H9 (cell line): ENCODE measurements around the gene SSNA1. TPM values are rescaled to one million over a fixed set of nuclear protein-coding genes. Genes with fewer than 3 reads are reported as not detected.

ENCODE experiments used
- DNase-seq: peaks from one replicate; pipeline ENCODE4 v3.0.0-alpha.2; 2017
- H2AFZ ChIP-seq: one replicate; pipeline ENCODE4 v1.6.1; 2013; ENCODE audit warnings: mild to moderate bottlenecking, low read length, control low read depth, moderate library complexity
- H2AK5ac ChIP-seq: 2 replicates; pipeline ENCODE4 v1.6.1; 2013; ENCODE audit warnings: low read length, control low read depth, mixed read lengths; ENCODE audit not compliant: insufficient read length
- H2BK120ac ChIP-seq: one replicate; pipeline ENCODE4 v1.6.1; 2013; ENCODE audit warnings: low read depth, mild to moderate bottlenecking, low read length, control low read depth, inconsistent platforms; ENCODE audit not compliant: poor library complexity, severe bottlenecking
- H2BK12ac ChIP-seq: 2 replicates; pipeline ENCODE4 v1.6.1; 2013; ENCODE audit warnings: low read length, control low read depth, mixed read lengths, low read depth; ENCODE audit not compliant: insufficient read length
- H2BK15ac ChIP-seq: 2 replicates; pipeline ENCODE4 v1.6.1; 2013; ENCODE audit warnings: low read depth, low read length, control low read depth
- H2BK20ac ChIP-seq: one replicate; pipeline ENCODE4 v1.6.1; 2013; ENCODE audit warnings: low read depth, mild to moderate bottlenecking, low read length, control low read depth, inconsistent platforms; ENCODE audit not compliant: poor library complexity, severe bottlenecking
- H2BK5ac ChIP-seq: 2 replicates; pipeline ENCODE4 v1.6.1; 2013; ENCODE audit warnings: low read length, control low read depth, mixed read lengths; ENCODE audit not compliant: insufficient read length
- H3K14ac ChIP-seq: 2 replicates; pipeline ENCODE4 v1.6.1; 2013; ENCODE audit warnings: low read length, control low read depth; ENCODE audit not compliant: insufficient read depth
- H3K18ac ChIP-seq: 2 replicates; pipeline ENCODE4 v1.6.1; 2013; ENCODE audit warnings: low read depth, mild to moderate bottlenecking, mixed read lengths, low read length, control low read depth; ENCODE audit not compliant: insufficient read length
- H3K23ac ChIP-seq: 2 replicates; pipeline ENCODE4 v1.6.1; 2013; ENCODE audit warnings: low read length, control low read depth, mixed read lengths, low read depth; ENCODE audit not compliant: insufficient read length
- H3K23me2 ChIP-seq: 2 replicates; pipeline ENCODE4 v1.6.1; 2013; ENCODE audit warnings: low read depth, mild to moderate bottlenecking, mixed read lengths, low read length, control low read depth; ENCODE audit not compliant: insufficient read length, poor library complexity, severe bottlenecking
- H3K27ac ChIP-seq: 2 replicates; pipeline ENCODE4 v1.5.1; 2013; ENCODE audit warnings: low read length, control low read depth, mixed read lengths, low read depth; ENCODE audit not compliant: insufficient read length
- H3K27me3 ChIP-seq: 2 replicates; pipeline ENCODE4 v1.6.1; 2013; ENCODE audit warnings: low read length, control low read depth, inconsistent platforms; ENCODE audit not compliant: insufficient read depth
- H3K4ac ChIP-seq: 2 replicates; pipeline ENCODE4 v1.6.1; 2013; ENCODE audit warnings: low read depth, mild to moderate bottlenecking, control low read depth, inconsistent platforms, low read length, moderate library complexity
- H3K4me1 ChIP-seq: 2 replicates; pipeline ENCODE4 v1.6.1; 2013; ENCODE audit warnings: low read length, control low read depth, inconsistent platforms; ENCODE audit not compliant: insufficient read depth
- H3K4me2 ChIP-seq: 2 replicates; pipeline ENCODE4 v1.6.1; 2013; ENCODE audit warnings: low read length, control low read depth, mixed read lengths; ENCODE audit not compliant: insufficient read length, insufficient read depth
- H3K56ac ChIP-seq: 2 replicates; pipeline ENCODE4 v1.6.1; 2013; ENCODE audit warnings: low read depth, mild to moderate bottlenecking, mixed read lengths, low read length, control low read depth; ENCODE audit not compliant: insufficient read length
- H3K79me1 ChIP-seq: 2 replicates; pipeline ENCODE4 v1.6.1; 2013; ENCODE audit warnings: low read depth, mild to moderate bottlenecking, moderate library complexity, low read length, control low read depth, inconsistent platforms; ENCODE audit not compliant: insufficient read depth, poor library complexity, severe bottlenecking
- H3K79me2 ChIP-seq: 2 replicates; pipeline ENCODE4 v1.6.1; 2013; ENCODE audit warnings: low read length, control low read depth, inconsistent platforms; ENCODE audit not compliant: insufficient read depth
- H3K9ac ChIP-seq: 2 replicates; pipeline ENCODE4 v1.6.1; 2013; ENCODE audit warnings: low read length, control low read depth, mixed read lengths; ENCODE audit not compliant: insufficient read length; ENCODE audit errors: extremely low read depth
- H3K9me3 ChIP-seq: one replicate; pipeline ENCODE4 v1.6.1; 2013; ENCODE audit warnings: low read depth, low read length, inconsistent platforms; ENCODE audit not compliant: control insufficient read depth
- H3T11ph ChIP-seq: one replicate; pipeline ENCODE4 v1.6.1; 2013; ENCODE audit warnings: mild to moderate bottlenecking, low read length, control low read depth, inconsistent platforms
- H4K20me1 ChIP-seq: one replicate; pipeline ENCODE4 v1.6.1; 2013; ENCODE audit not compliant: control insufficient read depth, insufficient read length, insufficient read depth
- H4K5ac ChIP-seq: 2 replicates; pipeline ENCODE4 v1.6.1; 2013; ENCODE audit warnings: low read depth, mild to moderate bottlenecking, mixed read lengths, low read length, control low read depth; ENCODE audit not compliant: insufficient read length
- H4K8ac ChIP-seq: replicated peaks from 2 replicates; pipeline ENCODE4 v1.6.1; 2013; ENCODE audit warnings: low read length, control low read depth, mixed read lengths, low read depth; ENCODE audit not compliant: insufficient read length
- H4K91ac ChIP-seq: 2 replicates; pipeline ENCODE4 v1.6.1; 2013; ENCODE audit warnings: low read depth, mild to moderate bottlenecking, moderate library complexity, mixed read lengths, low read length, control low read depth; ENCODE audit not compliant: insufficient read length
- H3K27ac Mint-ChIP-seq, 3 experiments: 2 replicates in 2 of 3; 3 replicates in 1 of 3; pipeline ENCODE4 v1.8.0; 2020 to 2021; ENCODE audit warnings: mixed read lengths in 3 of 3, mild to moderate bottlenecking in 1 of 3, moderate library complexity in 1 of 3
- H3K27me3 Mint-ChIP-seq: 2 replicates; pipeline ENCODE4 v1.8.0; 2021; ENCODE audit warnings: low read depth, mild to moderate bottlenecking, moderate library complexity, mixed read lengths
- H3K36me3 Mint-ChIP-seq, 3 experiments: 2 replicates in 2 of 3; 3 replicates in 1 of 3; pipeline ENCODE4 v1.8.0; 2020 to 2021; ENCODE audit warnings: low read depth in 3 of 3, mixed read lengths in 3 of 3; ENCODE audit not compliant: insufficient read depth in 1 of 3
- H3K4me1 Mint-ChIP-seq, 2 experiments: 2 replicates each; pipeline ENCODE4 v1.8.0; 2020; ENCODE audit warnings: mixed read lengths in 2 of 2
- H3K4me3 Mint-ChIP-seq, 2 experiments: 2 replicates in 1 of 2; 3 replicates in 1 of 2; pipeline ENCODE4 v1.8.0; 2020 to 2021; ENCODE audit warnings: mild to moderate bottlenecking in 2 of 2, mixed read lengths in 2 of 2, moderate library complexity in 1 of 2
- H3K9me3 Mint-ChIP-seq, 2 experiments: 2 replicates in 1 of 2; 3 replicates in 1 of 2; pipeline ENCODE4 v1.8.0; 2020; ENCODE audit warnings: mild to moderate bottlenecking in 2 of 2, mixed read lengths in 2 of 2, moderate library complexity in 1 of 2
- CTCF ChIP-seq: fragments of 200-600 bp; sonication (generic); conservative IDR thresholded peaks from 3 replicates; pipeline ENCODE4 v1.8.0; 2021; ENCODE audit warnings: antibody characterized with exemption, mild to moderate bottlenecking
- WGBS: extraction: QIAGEN DNeasy Blood & Tissue Kit; methylation state at CpG from one replicate; pipeline ENCODE4 v1.1.7; 2013; ENCODE audit warnings: missing lambda C conversion rate, low lambda C conversion rate, mixed read lengths; ENCODE audit not compliant: insufficient read length; ENCODE audit errors: extremely low coverage; 5-methylcytosine and 5-hydroxymethylcytosine counted together
- total RNA-seq: library from RNA; stranded (reverse); gene quantifications from 2 replicates; pipeline ENCODE4 v1.2.1, GENCODE V29; 2021

SSNA1 gene
- total RNA-seq, 1 experiment from 2014 or later, result 69.2 TPM

GRCh38 chr9:137143459-137143858 is 45.0 kb upstream of the SSNA1 start:
- Mint-ChIP-seq H3K36me3 (no peaks in the 10 kb centered on the region), H3K27me3 (peaks cover 78% of the 10 kb centered on the region), H3K27ac (no peak overlapping the region), H3K4me3 (no peak overlapping the region), H3K4me1 (peaks cover 0 to 12% of the 10 kb centered on the region in 2 experiments; a peak in 2 of 4 replicates), H3K9me3 (no peaks in the 10 kb centered on the region; a peak in 2 of 5 replicates)
- H4K5ac ChIP-seq, result no peak overlapping the region
- no peak overlapping the region for H2BK12ac ChIP-seq
- H3K23me2 ChIP-seq, result no peaks in the 10 kb centered on the region
- no peak overlapping the region for H3K18ac ChIP-seq
- H3K9ac ChIP-seq, result no peak overlapping the region
- H3K79me2 ChIP-seq, result no peaks in the 10 kb centered on the region
- no peak for DNase-seq
- no peak overlapping the region for H3K4ac ChIP-seq
- no peaks in the 10 kb centered on the region for H3K9me3 ChIP-seq
- H3K79me1 ChIP-seq, result no peaks in the 10 kb centered on the region
- no peak overlapping the region for H3K27ac ChIP-seq
- no peak overlapping the region for H2BK20ac ChIP-seq
- TF ChIP-seq CTCF, result no peak
- H2BK120ac ChIP-seq, result no peak overlapping the region
- H2AK5ac ChIP-seq, result no peak overlapping the region
- H2AFZ ChIP-seq, result no peak overlapping the region
- H2BK15ac ChIP-seq, result no peak overlapping the region
- H3K4me2 ChIP-seq, result no peak overlapping the region
- H3K23ac ChIP-seq, result no peak overlapping the region
- no peak overlapping the region for H3K14ac ChIP-seq
- WGBS, result no CpG with 5 or more reads among the region's 4 CpGs
- no peak overlapping the region for H3T11ph ChIP-seq
- peaks cover 2% of the 10 kb centered on the region for H4K20me1 ChIP-seq
- H3K4me1 ChIP-seq, result no peaks in the 10 kb centered on the region
- H4K8ac ChIP-seq, result no peak overlapping the region
- no peak overlapping the region for H4K91ac ChIP-seq
- H2BK5ac ChIP-seq, result no peak overlapping the region
- H3K27me3 ChIP-seq, result peaks cover 21% of the 10 kb centered on the region; the same call in 1 of the 2 replicates
- H3K56ac ChIP-seq, result no peak overlapping the region
